GM12878 (cell line): ENCODE data around the gene SSPN. TPM values are rescaled to one million over a fixed set of nuclear protein-coding genes. Genes with fewer than 3 reads are reported as not detected.

Experiments
- ASH2L ChIP-seq: fragments of 300-600, 200-600 bp; sonication (generic); IDR thresholded peaks from 2 replicates; pipeline ENCODE4 v1.6.1; 2017; ENCODE audit warnings: low read depth, mild to moderate bottlenecking, borderline replicate concordance
- BCL11A ChIP-seq: IDR thresholded peaks from 2 replicates; pipeline ENCODE4 v1.6.1; 2011; ENCODE audit warnings: low read depth, low read length
- BRCA1 ChIP-seq: IDR thresholded peaks from 2 replicates; pipeline ENCODE4 v1.6.1; 2011; ENCODE audit warnings: low read depth, low read length, improper control_type of control experiment
- CBX5 ChIP-seq: sonication (generic); IDR thresholded peaks from 2 replicates; pipeline ENCODE4 v1.6.1; 2016; ENCODE audit warnings: low read depth, moderate library complexity, mild to moderate bottlenecking, inconsistent platforms
- EP300 ChIP-seq, 2 experiments: fragments of 150-350 bp in 1 of 2; IDR thresholded peaks; 2 replicates each; pipeline ENCODE4 v1.6.1; 2011 to 2012; ENCODE audit warnings: low read depth in 2 of 2, low read length in 2 of 2, borderline replicate concordance in 1 of 2, improper control_type of control experiment in 1 of 2, inconsistent platforms in 1 of 2; ENCODE audit not compliant: control insufficient read depth in 1 of 2
- ETV6 ChIP-seq, 2 experiments: fragments of 450-650 bp in 1 of 2; IDR thresholded peaks in 1 of 2; conservative IDR thresholded peaks in 1 of 2; 2 replicates each; pipeline ENCODE4 v1.6.1; 2014; ENCODE audit warnings: antibody characterized with exemption in 1 of 2, borderline replicate concordance in 1 of 2, low read depth in 1 of 2, mild to moderate bottlenecking in 1 of 2, moderate library complexity in 1 of 2
- HDAC2 ChIP-seq: fragments of 200-600 bp; sonication (generic); IDR thresholded peaks from 2 replicates; pipeline ENCODE4 v1.6.1; 2017
- JUNB ChIP-seq: IDR thresholded peaks from 2 replicates; pipeline ENCODE4 v1.6.1; 2016; ENCODE audit warnings: antibody characterized with exemption, mild to moderate bottlenecking
- MLLT1 ChIP-seq: fragments of 450-650 bp; IDR thresholded peaks from 2 replicates; pipeline ENCODE4 v1.6.1; 2016; ENCODE audit warnings: mild to moderate bottlenecking
- MYB ChIP-seq: fragments of 150-350 bp; IDR thresholded peaks from 2 replicates; pipeline ENCODE4 v1.6.1; 2014; ENCODE audit warnings: mild to moderate bottlenecking, low read depth, low read length, borderline replicate concordance
- PAX8 ChIP-seq: fragments of 450-650 bp; IDR thresholded peaks from 2 replicates; pipeline ENCODE4 v1.6.1; 2017; ENCODE audit warnings: mild to moderate bottlenecking, moderate library complexity
- POU2F2 ChIP-seq: IDR thresholded peaks from 3 replicates; pipeline ENCODE4 v1.6.1; 2011; ENCODE audit warnings: low read depth, mild to moderate bottlenecking, low read length, borderline replicate concordance
- SMC3 ChIP-seq: IDR thresholded peaks from 2 replicates; pipeline ENCODE4 v1.6.1; 2011; ENCODE audit warnings: low read length, improper control_type of control experiment, borderline replicate concordance
- SREBF2 ChIP-seq: IDR thresholded peaks from 2 replicates; pipeline ENCODE4 v1.6.1; 2012; ENCODE audit warnings: mild to moderate bottlenecking, low read length
- TCF12 ChIP-seq: IDR thresholded peaks from 2 replicates; pipeline ENCODE4 v1.6.1; 2011; ENCODE audit warnings: low read depth, mild to moderate bottlenecking, low read length
- TCF7 ChIP-seq: IDR thresholded peaks from 2 replicates; pipeline ENCODE4 v1.6.1; 2014; ENCODE audit warnings: antibody characterized with exemption, borderline replicate concordance
- ZNF274 ChIP-seq: IDR thresholded peaks from one replicate; pipeline ENCODE4 v1.8.0; 2011; ENCODE audit not compliant: insufficient read length, insufficient read depth
- ZNF622 ChIP-seq: fragments of 450-650 bp; IDR thresholded peaks from 2 replicates; pipeline ENCODE4 v1.6.1; 2017; ENCODE audit warnings: mild to moderate bottlenecking, inconsistent platforms
- polyA plus RNA-seq, 11 experiments: library from polyadenylated mRNA; depleted of rRNA in 4 of 11; unstranded in 6 of 11; stranded (reverse) in 5 of 11; fragments of >200 nt; fragmentation: Nextera tagmentation in 4 of 11; fragmentation: Illumina TruSeq in 1 of 11; extraction: Ambion mirVana in 4 of 11; extraction: Trizol in 1 of 11; gene quantifications; 1 replicate in 1 of 11; 2 replicates in 10 of 11; pipeline versions ENCODE4 v1.2.1 to v1.2.3, GENCODE V29; 2011 to 2016; ENCODE audit warnings: inconsistent platforms in 2 of 11, missing spikeins in 2 of 11, low read depth in 1 of 11
- total RNA-seq, 4 experiments: library from RNA; depleted of rRNA in 3 of 4; stranded (reverse); fragments of >200 nt in 3 of 4; fragmentation: Illumina TruSeq in 1 of 4; extraction: Trizol in 1 of 4; gene quantifications; 2 replicates each; pipeline versions ENCODE4 v1.2.1 to v1.2.3, GENCODE V29; 2013 to 2021
- TF ChIP-seq, protein P1 (sequence below): IDR thresholded peaks from 2 replicates; pipeline ENCODE4 v1.6.1; 2012; ENCODE audit warnings: low read length, inconsistent platforms
- TF ChIP-seq, protein P2 (sequence below): fragments of 450-650 bp; IDR thresholded peaks from 2 replicates; pipeline ENCODE4 v1.6.1; 2017; ENCODE audit warnings: antibody characterized with exemption, mild to moderate bottlenecking, moderate library complexity
- TF ChIP-seq, protein P3 (sequence below): fragments of 450-650 bp; formaldehyde crosslinking; IDR thresholded peaks from 2 replicates; pipeline ENCODE4 v1.4.0; 2020; ENCODE audit warnings: mild to moderate bottlenecking, moderate library complexity

SSPN gene
- total and polyA plus RNA-seq, 10 of the 15 experiments (the other 5 are each of a cell fraction or from before 2014, with no cell fraction given): 0.04 to 0.41 (median 0.28) TPM; not detected in 5

DNA sequence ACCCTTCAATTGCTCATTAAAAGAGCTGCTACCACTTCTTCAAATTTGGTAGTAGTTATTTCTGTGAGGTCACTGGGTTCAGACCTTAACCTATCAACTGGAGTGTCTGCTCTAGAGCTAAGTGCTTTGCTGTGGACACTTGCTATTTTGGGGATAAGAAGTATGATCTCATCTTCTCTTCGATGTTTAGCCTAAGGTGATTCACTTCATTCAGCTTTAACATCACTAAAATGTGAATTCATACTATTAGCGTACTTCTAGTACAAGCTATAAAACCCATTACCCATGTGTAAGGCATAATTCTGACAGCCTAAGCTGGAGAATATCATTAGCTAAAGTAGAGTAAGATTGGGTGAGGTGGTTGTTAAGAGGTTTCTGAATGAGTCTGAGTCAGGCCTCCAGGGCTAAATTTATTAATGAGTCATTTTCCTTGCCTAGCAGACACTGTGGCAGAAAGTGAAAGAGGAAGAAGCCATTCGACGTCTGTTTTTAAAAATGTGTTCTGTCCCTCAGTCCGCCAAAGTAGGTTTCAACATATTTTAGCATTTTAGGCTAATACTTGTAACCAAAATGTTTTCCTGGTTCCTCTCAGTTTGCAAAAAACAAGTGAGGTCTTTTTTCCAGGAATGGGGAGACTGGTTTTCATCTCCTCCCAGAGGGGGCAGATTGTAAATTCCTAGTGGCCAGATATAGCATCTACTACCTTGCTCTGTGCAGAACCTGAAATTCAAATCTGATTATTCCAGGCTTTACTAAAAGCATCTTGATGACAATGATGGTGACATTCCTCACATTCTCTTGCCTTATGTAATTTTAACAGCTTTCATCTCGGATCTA, 103.6 kb downstream of the SSPN start (continued):
- TF ChIP-seq, protein P1, sequence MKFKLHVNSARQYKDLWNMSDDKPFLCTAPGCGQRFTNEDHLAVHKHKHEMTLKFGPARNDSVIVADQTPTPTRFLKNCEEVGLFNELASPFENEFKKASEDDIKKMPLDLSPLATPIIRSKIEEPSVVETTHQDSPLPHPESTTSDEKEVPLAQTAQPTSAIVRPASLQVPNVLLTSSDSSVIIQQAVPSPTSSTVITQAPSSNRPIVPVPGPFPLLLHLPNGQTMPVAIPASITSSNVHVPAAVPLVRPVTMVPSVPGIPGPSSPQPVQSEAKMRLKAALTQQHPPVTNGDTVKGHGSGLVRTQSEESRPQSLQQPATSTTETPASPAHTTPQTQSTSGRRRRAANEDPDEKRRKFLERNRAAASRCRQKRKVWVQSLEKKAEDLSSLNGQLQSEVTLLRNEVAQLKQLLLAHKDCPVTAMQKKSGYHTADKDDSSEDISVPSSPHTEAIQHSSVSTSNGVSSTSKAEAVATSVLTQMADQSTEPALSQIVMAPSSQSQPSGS: peak; percentile 98
- TF ChIP-seq SMC3 (peak; percentile 4; the same call in 1 of the 2 replicates), BRCA1 (no peak), ZNF274 (no peak), HDAC2 (no peak), ETV6 (conservative IDR thresholded peaks at IDR 0.05 in 1 of 2, IDR thresholded peaks at IDR 0.05 in 1 of 2; ENCODE audit: borderline replicate concordance in 1 of 2, low read depth in 1 of 2) (peak in 1 of 2 experiments; percentile 99; a peak in 2 of 4 replicates), MLLT1 (peak; percentile 76), CBX5 (peak; percentile 71; the same call in 1 of the 2 replicates), ASH2L (no peak), BCL11A (peak; percentile 98), TCF12 (peak; percentile 71; the same call in 1 of the 2 replicates), MYB (no peak), SREBF2 (no peak), JUNB (peak; percentile 95), POU2F2 (peak; percentile 37; the same call in 1 of the 3 replicates), EP300 (IDR thresholded peaks at IDR 0.05; ENCODE audit: borderline replicate concordance in 1 of 2, control insufficient read depth in 1 of 2, low read depth in 2 of 2, low read length in 2 of 2) (peak; percentile 95 to 98), ZNF622 (no peak), PAX8 (no peak), TCF7 (no peak)
- TF ChIP-seq, protein P2, sequence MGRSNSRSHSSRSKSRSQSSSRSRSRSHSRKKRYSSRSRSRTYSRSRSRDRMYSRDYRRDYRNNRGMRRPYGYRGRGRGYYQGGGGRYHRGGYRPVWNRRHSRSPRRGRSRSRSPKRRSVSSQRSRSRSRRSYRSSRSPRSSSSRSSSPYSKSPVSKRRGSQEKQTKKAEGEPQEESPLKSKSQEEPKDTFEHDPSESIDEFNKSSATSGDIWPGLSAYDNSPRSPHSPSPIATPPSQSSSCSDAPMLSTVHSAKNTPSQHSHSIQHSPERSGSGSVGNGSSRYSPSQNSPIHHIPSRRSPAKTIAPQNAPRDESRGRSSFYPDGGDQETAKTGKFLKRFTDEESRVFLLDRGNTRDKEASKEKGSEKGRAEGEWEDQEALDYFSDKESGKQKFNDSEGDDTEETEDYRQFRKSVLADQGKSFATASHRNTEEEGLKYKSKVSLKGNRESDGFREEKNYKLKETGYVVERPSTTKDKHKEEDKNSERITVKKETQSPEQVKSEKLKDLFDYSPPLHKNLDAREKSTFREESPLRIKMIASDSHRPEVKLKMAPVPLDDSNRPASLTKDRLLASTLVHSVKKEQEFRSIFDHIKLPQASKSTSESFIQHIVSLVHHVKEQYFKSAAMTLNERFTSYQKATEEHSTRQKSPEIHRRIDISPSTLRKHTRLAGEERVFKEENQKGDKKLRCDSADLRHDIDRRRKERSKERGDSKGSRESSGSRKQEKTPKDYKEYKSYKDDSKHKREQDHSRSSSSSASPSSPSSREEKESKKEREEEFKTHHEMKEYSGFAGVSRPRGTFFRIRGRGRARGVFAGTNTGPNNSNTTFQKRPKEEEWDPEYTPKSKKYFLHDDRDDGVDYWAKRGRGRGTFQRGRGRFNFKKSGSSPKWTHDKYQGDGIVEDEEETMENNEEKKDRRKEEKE: no peak
- TF ChIP-seq, protein P3, sequence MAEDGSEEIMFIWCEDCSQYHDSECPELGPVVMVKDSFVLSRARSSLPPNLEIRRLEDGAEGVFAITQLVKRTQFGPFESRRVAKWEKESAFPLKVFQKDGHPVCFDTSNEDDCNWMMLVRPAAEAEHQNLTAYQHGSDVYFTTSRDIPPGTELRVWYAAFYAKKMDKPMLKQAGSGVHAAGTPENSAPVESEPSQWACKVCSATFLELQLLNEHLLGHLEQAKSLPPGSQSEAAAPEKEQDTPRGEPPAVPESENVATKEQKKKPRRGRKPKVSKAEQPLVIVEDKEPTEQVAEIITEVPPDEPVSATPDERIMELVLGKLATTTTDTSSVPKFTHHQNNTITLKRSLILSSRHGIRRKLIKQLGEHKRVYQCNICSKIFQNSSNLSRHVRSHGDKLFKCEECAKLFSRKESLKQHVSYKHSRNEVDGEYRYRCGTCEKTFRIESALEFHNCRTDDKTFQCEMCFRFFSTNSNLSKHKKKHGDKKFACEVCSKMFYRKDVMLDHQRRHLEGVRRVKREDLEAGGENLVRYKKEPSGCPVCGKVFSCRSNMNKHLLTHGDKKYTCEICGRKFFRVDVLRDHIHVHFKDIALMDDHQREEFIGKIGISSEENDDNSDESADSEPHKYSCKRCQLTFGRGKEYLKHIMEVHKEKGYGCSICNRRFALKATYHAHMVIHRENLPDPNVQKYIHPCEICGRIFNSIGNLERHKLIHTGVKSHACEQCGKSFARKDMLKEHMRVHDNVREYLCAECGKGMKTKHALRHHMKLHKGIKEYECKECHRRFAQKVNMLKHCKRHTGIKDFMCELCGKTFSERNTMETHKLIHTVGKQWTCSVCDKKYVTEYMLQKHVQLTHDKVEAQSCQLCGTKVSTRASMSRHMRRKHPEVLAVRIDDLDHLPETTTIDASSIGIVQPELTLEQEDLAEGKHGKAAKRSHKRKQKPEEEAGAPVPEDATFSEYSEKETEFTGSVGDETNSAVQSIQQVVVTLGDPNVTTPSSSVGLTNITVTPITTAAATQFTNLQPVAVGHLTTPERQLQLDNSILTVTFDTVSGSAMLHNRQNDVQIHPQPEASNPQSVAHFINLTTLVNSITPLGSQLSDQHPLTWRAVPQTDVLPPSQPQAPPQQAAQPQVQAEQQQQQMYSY (CRISPR knock-in tag): no peak
